CD4-positive, alpha-beta T cell treated with Interferon alpha-2 for 1 hour (primary cell): ENCODE data around the gene RYR1.

Experiments
- DNase-seq, 2 donors: peaks; one replicate each; pipeline ENCODE4 v3.0.0-alpha.2; 2020 to 2022

Gene RYR1

GRCh38 chr19:38429055-38429810 is 4.3 kb upstream of the RYR1 start:
- DNase-seq, result no peak

GRCh38 chr19:38429811-38430156 is 3.7 kb upstream of the RYR1 start:
- no peak for DNase-seq

GRCh38 chr19:38430931-38431330 is 2.6 kb upstream of the RYR1 start:
- DNase-seq, result no peak

GRCh38 chr19:38434549-38435051 is 1.1 kb downstream of the RYR1 start:
- DNase-seq, result no peak

GRCh38 chr19:38437295-38437694 is 3.8 kb downstream of the RYR1 start:
- no peak for DNase-seq

- no peak for DNase-seq
Measured at GRCh38 chr19:38437917-38438316, 4.4 kb downstream of the RYR1 start.

- DNase-seq, result no peak
Measured at GRCh38 chr19:38440592-38440991, 7.1 kb downstream of the RYR1 start.

- no peak for DNase-seq
Measured at GRCh38 chr19:38441657-38442348, 8.3 kb downstream of the RYR1 start.

- no peak for DNase-seq
Measured at GRCh38 chr19:38442736-38443135, 9.2 kb downstream of the RYR1 start.

- DNase-seq, result no peak
Measured at GRCh38 chr19:38443458-38443999, 10.0 kb downstream of the RYR1 start.

GRCh38 chr19:38444026-38444425 is 10.5 kb downstream of the RYR1 start:
- DNase-seq, result no peak

- no peak for DNase-seq
Measured at GRCh38 chr19:38445362-38445761, 11.9 kb downstream of the RYR1 start.

- DNase-seq, result no peak
Measured at GRCh38 chr19:38448225-38448624, 14.7 kb downstream of the RYR1 start.

- no peak for DNase-seq
Measured at GRCh38 chr19:38449518-38449917, 16.0 kb downstream of the RYR1 start.

- no peak for DNase-seq
Measured at GRCh38 chr19:38451036-38451435, 17.5 kb downstream of the RYR1 start.

GRCh38 chr19:38451629-38452028 is 18.1 kb downstream of the RYR1 start:
- no peak for DNase-seq

- DNase-seq, result peak in 1 of 2 donors; percentile 2
Measured at GRCh38 chr19:38452430-38453366, 19.2 kb downstream of the RYR1 start.

- DNase-seq, result no peak
Measured at GRCh38 chr19:38453596-38453995, 20.1 kb downstream of the RYR1 start.

GRCh38 chr19:38455031-38455430 is 21.5 kb downstream of the RYR1 start:
- no peak for DNase-seq

- no peak for DNase-seq
Measured at GRCh38 chr19:38457202-38457601, 23.7 kb downstream of the RYR1 start.

GRCh38 chr19:38457690-38458405 is 24.4 kb downstream of the RYR1 start:
- no peak for DNase-seq

GRCh38 chr19:38458991-38459390 is 25.5 kb downstream of the RYR1 start:
- DNase-seq, result no peak
